Endothelial cell of umbilical vein (primary cell): ENCODE measurements around the gene TSC22D1. TPM values are rescaled to one million over a fixed set of nuclear protein-coding genes. Genes with fewer than 3 reads are reported as not detected.

Experiments used
- BruUV-seq: library from RNA; stranded (reverse); fragments of 400-500 nt; replicated peaks from 2 replicates; lab custom pipeline; 2021; lab: Mats Ljungman, UMichigan
- CTCF ChIA-PET: fragments of 300-600, 350-600 bp; sonication (Branson Sonifier 250); formaldehyde crosslinking; loops from one replicate; lab custom pipeline; 2021; ENCODE audit warnings: antibody characterized with exemption, inconsistent platforms; lab: Charles Lee
- POLR2A ChIA-PET: fragments of 300-600, 350-600 bp; sonication (Branson Sonifier 250); formaldehyde crosslinking; loops from one replicate; lab custom pipeline; 2021; ENCODE audit warnings: antibody characterized with exemption, inconsistent platforms; lab: Charles Lee
- DNase-seq: peaks from one replicate; pipeline ENCODE4 v3.0.0-alpha.2; 2011; ENCODE audit warnings: low read depth, low spot score
- FAIRE-seq: peaks from 2 replicates; lab custom pipeline; 2011; peaks lifted over from hg19 to GRCh38; lab: Jason Lieb, UNC
- H2AFZ ChIP-seq: 2 replicates; pipeline ENCODE4 v1.6.0; 2012; ENCODE audit warnings: low read depth, low read length, control low read depth, inconsistent platforms
- H3K27ac ChIP-seq: 2 replicates; pipeline ENCODE4 v1.5.1; 2011; ENCODE audit warnings: low read depth, mild to moderate bottlenecking, control low read depth, low read length, moderate library complexity; ENCODE audit not compliant: insufficient read depth
- H3K27me3 ChIP-seq, 2 experiments: 2 replicates each; pipeline versions ENCODE4 v1.6.0 to v1.6.1; 2011; ENCODE audit warnings: low read length in 2 of 2, mixed read lengths in 1 of 2; ENCODE audit not compliant: control insufficient read depth in 2 of 2, insufficient read depth in 2 of 2
- H3K36me3 ChIP-seq, 2 experiments: 2 replicates in 1 of 2; 3 replicates in 1 of 2; pipeline ENCODE4 v1.5.1; 2011; ENCODE audit warnings: low read length in 2 of 2, mild to moderate bottlenecking in 1 of 2, moderate library complexity in 1 of 2; ENCODE audit not compliant: control insufficient read depth in 2 of 2, insufficient read depth in 2 of 2; ENCODE audit errors: extremely low read depth in 1 of 2
- H3K4me1 ChIP-seq: 3 replicates; pipeline ENCODE4 v1.5.1; 2011; ENCODE audit warnings: mild to moderate bottlenecking, low read length; ENCODE audit not compliant: control insufficient read depth, insufficient read depth; ENCODE audit errors: extremely low read depth
- H3K4me2 ChIP-seq: 2 replicates; pipeline ENCODE4 v1.6.1; 2011; ENCODE audit warnings: low read length, control low read depth, mixed read lengths; ENCODE audit not compliant: insufficient read depth
- H3K4me3 ChIP-seq, 3 experiments: fragments of 200-600 bp in 1 of 3; sonication (generic), shearing (Covaris generic) in 1 of 3; replicated peaks in 1 of 3; 2 replicates each; pipeline ENCODE4 v1.5.1; 2011 to 2016; ENCODE audit warnings: control low read depth in 3 of 3, low read length in 3 of 3, mild to moderate bottlenecking in 2 of 3, inconsistent platforms in 1 of 3, low read depth in 1 of 3, moderate library complexity in 1 of 3; ENCODE audit not compliant: insufficient read depth in 1 of 3
- H3K79me2 ChIP-seq: 2 replicates; pipeline ENCODE4 v1.6.0; 2012; ENCODE audit warnings: low read length, inconsistent platforms; ENCODE audit not compliant: control insufficient read depth, insufficient read depth
- H3K9ac ChIP-seq: replicated peaks from 2 replicates; pipeline ENCODE3; 2011; ENCODE audit warnings: low read length, control low read depth; ENCODE audit not compliant: insufficient read depth; ENCODE audit errors: extremely low read depth
- H3K9me1 ChIP-seq: replicated peaks from 3 replicates; pipeline ENCODE4 v1.6.0; 2011; ENCODE audit warnings: mild to moderate bottlenecking, low read length; ENCODE audit not compliant: control insufficient read depth, insufficient read depth; ENCODE audit errors: extremely low read depth
- H3K9me3 ChIP-seq: replicated peaks from 2 replicates; pipeline ENCODE4 v1.5.1; 2012; ENCODE audit warnings: low read length, inconsistent platforms; ENCODE audit not compliant: control insufficient read depth, insufficient read depth
- H4K20me1 ChIP-seq: replicated peaks from 2 replicates; pipeline ENCODE3; 2011; ENCODE audit warnings: mild to moderate bottlenecking, low read length; ENCODE audit not compliant: control insufficient read depth, insufficient read depth; ENCODE audit errors: extremely low read depth
- EZH2 ChIP-seq: IDR thresholded peaks from 2 replicates; pipeline ENCODE4 v1.6.1; 2012; ENCODE audit warnings: borderline replicate concordance, low read depth, mild to moderate bottlenecking, moderate library complexity, low read length, inconsistent platforms; ENCODE audit not compliant: severe bottlenecking
- FOS ChIP-seq: IDR thresholded peaks from 2 replicates; pipeline ENCODE4 v1.6.1; 2011; ENCODE audit warnings: mild to moderate bottlenecking, low read length, moderate library complexity, borderline replicate concordance; ENCODE audit not compliant: insufficient read depth
- GATA2 ChIP-seq: IDR thresholded peaks from 2 replicates; pipeline ENCODE4 v1.7.0; 2011; ENCODE audit warnings: low read depth, mild to moderate bottlenecking, moderate library complexity, mixed read lengths, low read length; ENCODE audit not compliant: insufficient read length, insufficient read depth
- JUN ChIP-seq: IDR thresholded peaks from 2 replicates; pipeline ENCODE4 v1.6.1; 2011; ENCODE audit warnings: borderline replicate concordance, low read depth; ENCODE audit not compliant: insufficient read length, insufficient read depth
- MYC ChIP-seq: IDR thresholded peaks from one replicate; pipeline ENCODE4 v1.6.1; 2011; ENCODE audit warnings: mild to moderate bottlenecking, low read depth, low read length
- POLR2A ChIP-seq: IDR thresholded peaks from 2 replicates; pipeline ENCODE4 v1.6.1; 2012; ENCODE audit warnings: low read depth, mild to moderate bottlenecking, control low read depth, low read length
- POLR2AphosphoS5 ChIP-seq: IDR thresholded peaks from 2 replicates; pipeline ENCODE4 v1.6.1; 2012; ENCODE audit warnings: low read depth, mild to moderate bottlenecking, control low read depth, low read length, moderate library complexity; ENCODE audit not compliant: insufficient read depth
- dilution Hi-C: fragments of 300-500 bp; cut with MboI; formaldehyde crosslinking; loops from one replicate; pipeline ENCODE4 v1.15.0; 2019; ENCODE audit warnings: low sequenced_read_pairs; ENCODE audit not compliant: extremely low pct_ligation_motif_present
- intact Hi-C: fragments of 100-400 bp; cut with micrococcal nuclease; formaldehyde crosslinking; loops from one replicate; pipeline ENCODE4 v1.10.0; 2022
- polyA plus RNA-seq, 4 experiments: library from polyadenylated mRNA; depleted of rRNA in 3 of 4; stranded (reverse) in 3 of 4; unstranded in 1 of 4; fragments of >200 nt; gene quantifications; 2 replicates each; pipeline versions ENCODE4 v1.2.1 to v1.2.3, GENCODE V29; 2011 to 2012; ENCODE audit warnings: missing spikeins in 1 of 4
- total RNA-seq: library from RNA; stranded (reverse); gene quantifications from 2 replicates; pipeline ENCODE4 v1.2.3, GENCODE V29; 2021
- TF ChIP-seq, protein P1 (sequence below): IDR thresholded peaks from 2 replicates; pipeline ENCODE4 v1.6.1; 2011; ENCODE audit not compliant: insufficient read depth, insufficient read length
- TF ChIP-seq, protein P2 (sequence below), 2 donors: IDR thresholded peaks; 1 replicate in 1 of 2; 2 replicates in 1 of 2; pipeline ENCODE4 v1.5.1; 2011; ENCODE audit warnings: low read length in 2 of 2, mild to moderate bottlenecking in 2 of 2, moderate library complexity in 2 of 2, control low read depth in 1 of 2, inconsistent platforms in 1 of 2, low read depth in 1 of 2; ENCODE audit not compliant: insufficient read depth in 1 of 2; ENCODE audit errors: extremely low read depth in 1 of 2

TSC22D1 gene
- total and polyA plus RNA-seq, 2 donors (not counting 3 experiments of a cell fraction or from before 2014, with no cell fraction given) = 47.7 to 51.8 TPM

DNA sequence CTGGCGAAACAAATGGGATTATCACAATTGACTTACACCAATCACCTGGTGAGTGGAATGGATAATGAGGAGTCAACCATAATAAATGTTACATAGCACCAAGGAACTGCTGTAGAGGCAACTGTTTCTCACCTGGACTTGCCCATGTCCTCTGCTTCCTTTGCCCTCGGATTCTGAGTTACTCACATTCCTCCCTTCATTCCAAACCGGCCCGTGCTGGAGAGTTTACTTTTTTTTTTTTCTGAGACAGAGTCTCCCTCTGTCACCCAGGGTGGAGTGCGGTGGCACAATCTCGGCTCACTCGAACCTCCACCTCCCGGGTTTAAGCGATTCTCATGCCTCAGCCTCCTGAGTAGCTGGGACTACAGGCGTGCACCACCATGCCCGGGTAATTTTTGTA, 41.5 kb upstream of the TSC22D1 start:
- dilution Hi-C loops (no loop called here), intact Hi-C loops (no loop called here)
- no peaks in the 10 kb centered on the region for H3K4me1 ChIP-seq
- H3K4me3 ChIP-seq = no peak overlapping the region
- no peak overlapping the region for H3K9ac ChIP-seq
- H3K27me3 ChIP-seq = no peaks in the 10 kb centered on the region
- DNase-seq (no peak), FAIRE-seq (no peak)
- H3K79me2 ChIP-seq = no peaks in the 10 kb centered on the region
- H3K27ac ChIP-seq = no peak overlapping the region
- no peak overlapping the region for H3K4me2 ChIP-seq
- TF ChIP-seq, protein P1, sequence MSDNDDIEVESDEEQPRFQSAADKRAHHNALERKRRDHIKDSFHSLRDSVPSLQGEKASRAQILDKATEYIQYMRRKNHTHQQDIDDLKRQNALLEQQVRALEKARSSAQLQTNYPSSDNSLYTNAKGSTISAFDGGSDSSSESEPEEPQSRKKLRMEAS = no peak
- H2AFZ ChIP-seq = no peak overlapping the region
- H3K36me3 ChIP-seq = no peaks in the 10 kb centered on the region
- H3K9me1 ChIP-seq = no peaks in the 10 kb centered on the region
- no TSS peak for BruUV-seq
- H3K9me3 ChIP-seq = no peaks in the 10 kb centered on the region
- ChIA-PET POLR2A (no interaction called here), CTCF (interaction anchor here (0.9 kb wide), 1 partner anchor 52 kb away, joined by 3 read pairs; no protein-coding TSS in a partner anchor)
- H4K20me1 ChIP-seq = no peaks in the 10 kb centered on the region

DNA sequence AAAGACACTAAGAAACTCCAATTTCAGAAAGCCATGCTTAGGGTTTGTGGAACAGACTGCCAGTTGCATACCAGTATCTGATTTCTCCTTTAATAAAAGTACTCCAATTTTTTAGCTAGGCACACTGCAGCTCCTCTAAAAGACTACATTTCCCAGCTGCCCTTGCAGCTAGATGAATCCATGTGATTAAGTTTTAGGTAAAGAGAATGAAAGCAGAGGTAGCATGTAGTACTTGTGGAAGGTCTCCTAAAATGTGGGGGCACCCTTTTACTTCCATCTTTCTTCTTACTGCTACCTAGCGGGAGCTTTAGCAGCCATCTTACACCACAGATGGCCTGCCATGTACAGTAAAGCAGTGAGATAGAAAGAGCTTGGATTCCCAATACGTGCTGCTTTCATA, 33.0 kb upstream of the TSC22D1 start:
- dilution Hi-C loops = no loop called here
- BruUV-seq = no TSS peak

More for the DNA sequence above, 33.0 kb upstream of the TSC22D1 start:
- Histone ChIP-seq H3K9ac (no peak overlapping the region), H3K4me2 (no peak overlapping the region), H3K4me3 (no peak overlapping the region), H3K36me3 (no peaks in the 10 kb centered on the region), H3K4me1 (no peaks in the 10 kb centered on the region), H2AFZ (no peak overlapping the region), H3K79me2 (no peaks in the 10 kb centered on the region), H3K27me3 (no peaks in the 10 kb centered on the region), H3K9me1 (no peaks in the 10 kb centered on the region), H3K9me3 (no peaks in the 10 kb centered on the region), H4K20me1 (no peaks in the 10 kb centered on the region), H3K27ac (no peak overlapping the region)
- TF ChIP-seq POLR2AphosphoS5 (no peak), EZH2 (no peak), POLR2A (no peak), MYC (no peak), JUN (no peak), GATA2 (no peak), FOS (no peak)
- TF ChIP-seq, protein P2, sequence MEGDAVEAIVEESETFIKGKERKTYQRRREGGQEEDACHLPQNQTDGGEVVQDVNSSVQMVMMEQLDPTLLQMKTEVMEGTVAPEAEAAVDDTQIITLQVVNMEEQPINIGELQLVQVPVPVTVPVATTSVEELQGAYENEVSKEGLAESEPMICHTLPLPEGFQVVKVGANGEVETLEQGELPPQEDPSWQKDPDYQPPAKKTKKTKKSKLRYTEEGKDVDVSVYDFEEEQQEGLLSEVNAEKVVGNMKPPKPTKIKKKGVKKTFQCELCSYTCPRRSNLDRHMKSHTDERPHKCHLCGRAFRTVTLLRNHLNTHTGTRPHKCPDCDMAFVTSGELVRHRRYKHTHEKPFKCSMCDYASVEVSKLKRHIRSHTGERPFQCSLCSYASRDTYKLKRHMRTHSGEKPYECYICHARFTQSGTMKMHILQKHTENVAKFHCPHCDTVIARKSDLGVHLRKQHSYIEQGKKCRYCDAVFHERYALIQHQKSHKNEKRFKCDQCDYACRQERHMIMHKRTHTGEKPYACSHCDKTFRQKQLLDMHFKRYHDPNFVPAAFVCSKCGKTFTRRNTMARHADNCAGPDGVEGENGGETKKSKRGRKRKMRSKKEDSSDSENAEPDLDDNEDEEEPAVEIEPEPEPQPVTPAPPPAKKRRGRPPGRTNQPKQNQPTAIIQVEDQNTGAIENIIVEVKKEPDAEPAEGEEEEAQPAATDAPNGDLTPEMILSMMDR (IDR thresholded peaks at IDR 0.05; ENCODE audit: extremely low read depth in 1 of 2, insufficient read depth in 1 of 2, low read depth in 1 of 2, low read length in 2 of 2) = no peak
- TF ChIP-seq, protein P1 = no peak
- CTCF ChIA-PET = no interaction called here
- POLR2A ChIA-PET = no interaction called here
- intact Hi-C loops = no loop called here
- no peak for FAIRE-seq
- no peak for DNase-seq
